SKM-1 treated with dmso at 0.1 percent for 144 hours (cell line): Measurements from ENCODE around the gene MRPL53.
A peak's percentile ranks its signal among the peaks of the same experiment; 100 is the strongest.

Source experiments
- DNase-seq: peaks from one replicate; lab custom pipeline; 2025; ENCODE audit not compliant: unreplicated experiment; lab: John Stamatoyannopoulos, UW

The MRPL53 gene

GRCh38 chr2:74472086-74472944, at the start of gene MRPL53:
TSS of gene MRPL53 (minus strand) at chr2:74472680. CDS start at chr2:74472660, 20 bp downstream.
- DNase-seq = peak; percentile 82

- no peak for DNase-seq
These were observed 44.2 kb upstream of the MRPL53 start for GRCh38 chr2:74516650-74517049.

- no peak for DNase-seq
These were observed 43.6 kb upstream of the MRPL53 start for GRCh38 chr2:74515981-74516633.

- no peak for DNase-seq
These were observed 42.9 kb upstream of the MRPL53 start for GRCh38 chr2:74515271-74515980.

GRCh38 chr2:74514368-74515270, 42.1 kb upstream of the MRPL53 start, which contains the start of gene TLX2:
TSS of gene TLX2 (plus strand) at chr2:74514450. CDS start at chr2:74514807, 357 bp downstream.
- DNase-seq = no peak

- DNase-seq = no peak
These were observed 41.3 kb upstream of the MRPL53 start for GRCh38 chr2:74513605-74514367.

- no peak for DNase-seq
These were observed 40.5 kb upstream of the MRPL53 start for GRCh38 chr2:74512744-74513604.

- DNase-seq = no peak
These were observed 38.9 kb upstream of the MRPL53 start for GRCh38 chr2:74511104-74511989.

GRCh38 chr2:74510272-74510671, 37.8 kb upstream of the MRPL53 start:
- DNase-seq = no peak

GRCh38 chr2:74507926-74508520, 35.5 kb upstream of the MRPL53 start:
- DNase-seq = no peak

- peak; percentile 89 for DNase-seq
These were observed 34.9 kb upstream of the MRPL53 start, which contains the start of gene PCGF1 for GRCh38 chr2:74507145-74507925. TSS of gene PCGF1 (minus strand) at chr2:74507695. CDS start at chr2:74507668, 27 bp downstream.

- no peak for DNase-seq
These were observed 33.2 kb upstream of the MRPL53 start for GRCh38 chr2:74505448-74506246.

GRCh38 chr2:74504591-74504990, 32.1 kb upstream of the MRPL53 start:
- DNase-seq = no peak

- DNase-seq = no peak
These were observed 31.3 kb upstream of the MRPL53 start for GRCh38 chr2:74503506-74504475.
